RWPE2 (cell line): ENCODE results near the gene LNPEP.

Source experiments
- ATAC-seq: fragments of 200-7000 bp; cut with Tn5 transposase; 3 replicates; pipeline ENCODE4 v1.9.1; 2021; ENCODE audit warnings: low read depth
- DNase-seq: peaks from one replicate; pipeline ENCODE4 v3.0.0-alpha.2; 2020; ENCODE audit warnings: low spot score
- H3K27ac ChIP-seq: fragments of 450-650 bp; 2 replicates; pipeline ENCODE4 v1.5.1; 2017; ENCODE audit warnings: mild to moderate bottlenecking; ENCODE audit not compliant: poor library complexity, severe bottlenecking
- H3K27me3 ChIP-seq: fragments of 250-450 bp; sonication (Bioruptor Pico); 2 replicates; pipeline ENCODE4 v1.5.1; 2021; ENCODE audit warnings: mild to moderate bottlenecking, moderate library complexity; ENCODE audit not compliant: insufficient read depth, poor library complexity, severe bottlenecking
- H3K36me3 ChIP-seq: fragments of 250-450 bp; sonication (Bioruptor Pico); 2 replicates; pipeline ENCODE4 v1.5.1; 2020; ENCODE audit warnings: low read depth, mild to moderate bottlenecking, moderate library complexity
- H3K4me1 ChIP-seq: fragments of 250-450 bp; sonication (Bioruptor Pico); 2 replicates; pipeline ENCODE4 v1.5.1; 2021; ENCODE audit warnings: mild to moderate bottlenecking, moderate library complexity; ENCODE audit not compliant: insufficient read depth, poor library complexity, severe bottlenecking
- H3K4me3 ChIP-seq: fragments of 250-450 bp; sonication (Bioruptor Pico); 2 replicates; pipeline ENCODE4 v1.5.1; 2021; ENCODE audit warnings: mild to moderate bottlenecking, moderate library complexity; ENCODE audit not compliant: severe bottlenecking
- H3K9me3 ChIP-seq: fragments of 250-450 bp; sonication (Bioruptor Pico); 2 replicates; pipeline ENCODE4 v1.5.1; 2021; ENCODE audit warnings: mild to moderate bottlenecking, moderate library complexity; ENCODE audit not compliant: severe bottlenecking
- CTCF ChIP-seq: fragments of 450-650 bp; IDR thresholded peaks from one replicate; pipeline ENCODE4 v1.5.1; 2017; ENCODE audit warnings: mild to moderate bottlenecking, moderate library complexity; ENCODE audit not compliant: poor library complexity, severe bottlenecking

The LNPEP gene

GRCh38 chr5:96993760-96994159 is 57.9 kb downstream of the LNPEP start:
- DNase-seq (no peak), ATAC-seq (no peak)
- H3K27me3 ChIP-seq = no peaks in the 10 kb centered on the region
- no peak overlapping the region for H3K4me3 ChIP-seq
- peaks cover 67% of the 10 kb centered on the region for H3K36me3 ChIP-seq
- no peak for TF ChIP-seq CTCF
- H3K4me1 ChIP-seq = no peaks in the 10 kb centered on the region
- H3K27ac ChIP-seq = no peak overlapping the region
- peaks cover 2% of the 10 kb centered on the region for H3K9me3 ChIP-seq

GRCh38 chr5:96994493-96994892 is 58.6 kb downstream of the LNPEP start:
- Histone ChIP-seq H3K36me3 (peaks cover 69% of the 10 kb centered on the region), H3K27ac (no peak overlapping the region), H3K27me3 (no peaks in the 10 kb centered on the region), H3K9me3 (peaks cover 2% of the 10 kb centered on the region), H3K4me3 (no peak overlapping the region), H3K4me1 (no peaks in the 10 kb centered on the region)
- ATAC-seq = no peak
- no peak for DNase-seq
- TF ChIP-seq CTCF = no peak

- no peak for DNase-seq
- Histone ChIP-seq H3K4me3 (no peak overlapping the region), H3K9me3 (no peaks in the 10 kb centered on the region), H3K36me3 (peaks cover 69% of the 10 kb centered on the region), H3K27ac (no peak overlapping the region), H3K27me3 (no peaks in the 10 kb centered on the region), H3K4me1 (no peaks in the 10 kb centered on the region)
- TF ChIP-seq CTCF = no peak
- no peak for ATAC-seq
These were observed 59.5 kb downstream of the LNPEP start for GRCh38 chr5:96995419-96995818.

- no peak for DNase-seq
- H3K27ac ChIP-seq = no peak overlapping the region
These were observed 61.5 kb downstream of the LNPEP start for GRCh38 chr5:96997265-96997859.

More at GRCh38 chr5:96997265-96997859, 61.5 kb downstream of the LNPEP start:
- peak; percentile 71; the same call in 2 of the 3 replicates for ATAC-seq
- Histone ChIP-seq H3K27me3 (no peaks in the 10 kb centered on the region), H3K4me3 (no peak overlapping the region), H3K36me3 (peaks cover 52% of the 10 kb centered on the region), H3K4me1 (no peaks in the 10 kb centered on the region), H3K9me3 (no peaks in the 10 kb centered on the region)
- peak; percentile 88 for TF ChIP-seq CTCF
